Loucy (cell line): ENCODE results near the gene XRCC2.

Experiments
- H2AFZ ChIP-seq: fragments of 200-600 bp; sonication (generic); 2 replicates; pipeline ENCODE4 v1.6.0; 2016; ENCODE audit warnings: antibody characterized with exemption, mild to moderate bottlenecking, low read length, moderate library complexity
- H3F3A ChIP-seq: fragments of 200-600 bp; 2 replicates; pipeline ENCODE4 v1.6.0; 2016; ENCODE audit warnings: antibody characterized with exemption, low read depth, mild to moderate bottlenecking
- H3K27me3 ChIP-seq: fragments of 200-600 bp; sonication (generic); 2 replicates; pipeline ENCODE4 v1.6.1; 2014; ENCODE audit warnings: low read length, mild to moderate bottlenecking; ENCODE audit not compliant: insufficient read depth, poor library complexity, severe bottlenecking
- H3K36me3 ChIP-seq: fragments of 200-600 bp; sonication (generic); 2 replicates; pipeline ENCODE4 v1.6.1; 2016; ENCODE audit warnings: low read length; ENCODE audit not compliant: insufficient read depth
- H3K4me1 ChIP-seq: fragments of 200-600 bp; sonication (generic); 2 replicates; pipeline ENCODE4 v1.5.1; 2014; ENCODE audit warnings: low read length, mild to moderate bottlenecking; ENCODE audit not compliant: insufficient read depth, poor library complexity, severe bottlenecking
- H3K4me2 ChIP-seq: fragments of 200-600 bp; sonication (generic); 2 replicates; pipeline ENCODE4 v1.6.0; 2014; ENCODE audit warnings: antibody characterized with exemption, low read length, low read depth, mild to moderate bottlenecking; ENCODE audit not compliant: poor library complexity, severe bottlenecking
- H3K4me3 ChIP-seq: fragments of 200-600 bp; sonication (generic); 2 replicates; pipeline ENCODE4 v1.5.1; 2014; ENCODE audit warnings: low read length, mild to moderate bottlenecking, mixed read lengths; ENCODE audit not compliant: poor library complexity, severe bottlenecking
- H3K79me2 ChIP-seq: fragments of 200-600 bp; sonication (generic); 2 replicates; pipeline ENCODE4 v1.6.1; 2014; ENCODE audit warnings: low read length; ENCODE audit not compliant: insufficient read depth
- H3K9ac ChIP-seq: fragments of 200-600 bp; sonication (generic); 2 replicates; pipeline ENCODE4 v1.6.0; 2014; ENCODE audit warnings: mild to moderate bottlenecking, low read depth, low read length, moderate library complexity; ENCODE audit not compliant: poor library complexity, severe bottlenecking
- H3K9me2 ChIP-seq: fragments of 200-600 bp; sonication (generic); replicated peaks from 2 replicates; pipeline ENCODE4 v1.6.1; 2016; ENCODE audit warnings: low read depth, low read length, mixed read lengths
- H3K9me3 ChIP-seq: fragments of 200-600 bp; sonication (generic); 2 replicates; pipeline ENCODE4 v1.6.1; 2014; ENCODE audit warnings: mild to moderate bottlenecking, antibody characterized with exemption, low read length, low read depth; ENCODE audit not compliant: insufficient read depth
- H4K20me1 ChIP-seq: fragments of 200-600 bp; sonication (generic); 2 replicates; pipeline ENCODE4 v1.6.0; 2014; ENCODE audit warnings: antibody characterized with exemption, low read length, mild to moderate bottlenecking; ENCODE audit not compliant: insufficient read depth, poor library complexity, severe bottlenecking
- CTCF ChIP-seq: fragments of 200-600 bp; sonication (generic); conservative IDR thresholded peaks from 2 replicates; pipeline ENCODE4 v1.5.1; 2014; ENCODE audit warnings: mild to moderate bottlenecking, antibody characterized with exemption, low read length
- EZH2phosphoT487 ChIP-seq: fragments of 200-600 bp; IDR thresholded peaks from 2 replicates; pipeline ENCODE4 v1.6.1; 2018; ENCODE audit warnings: antibody characterized with exemption, mild to moderate bottlenecking, moderate library complexity, borderline replicate concordance

Gene XRCC2

GRCh38 chr7:152711444-152711944 lies 35.6 kb upstream of the XRCC2 start:
- H3K9me2 ChIP-seq = no peaks in the 10 kb centered on the region
- no peaks in the 10 kb centered on the region for H3K36me3 ChIP-seq
- H3F3A ChIP-seq = no peaks in the 10 kb centered on the region
- H2AFZ ChIP-seq = no peak overlapping the region
- no peaks in the 10 kb centered on the region for H3K4me1 ChIP-seq
- no peaks in the 10 kb centered on the region for H3K79me2 ChIP-seq
- H3K9me3 ChIP-seq = no peaks in the 10 kb centered on the region
- H3K9ac ChIP-seq = no peak overlapping the region
- H3K4me2 ChIP-seq = no peak overlapping the region
- H3K4me3 ChIP-seq = no peak overlapping the region
- no peaks in the 10 kb centered on the region for H3K27me3 ChIP-seq
- no peaks in the 10 kb centered on the region for H4K20me1 ChIP-seq
- TF ChIP-seq CTCF (no peak), EZH2phosphoT487 (no peak)

GRCh38 chr7:152710153-152710442 lies 34.2 kb upstream of the XRCC2 start:
- Histone ChIP-seq H3F3A (no peaks in the 10 kb centered on the region), H3K4me1 (no peaks in the 10 kb centered on the region)

GRCh38 chr7:152709287-152710152 lies 33.6 kb upstream of the XRCC2 start:
- Histone ChIP-seq H3K36me3 (no peaks in the 10 kb centered on the region), H3K79me2 (no peaks in the 10 kb centered on the region), H3K27me3 (no peaks in the 10 kb centered on the region), H2AFZ (no peak overlapping the region), H4K20me1 (no peaks in the 10 kb centered on the region), H3K9ac (no peak overlapping the region), H3K4me1 (no peaks in the 10 kb centered on the region), H3K4me3 (no peak overlapping the region), H3K4me2 (no peak overlapping the region), H3F3A (no peaks in the 10 kb centered on the region), H3K9me2 (no peaks in the 10 kb centered on the region), H3K9me3 (no peaks in the 10 kb centered on the region)
- TF ChIP-seq CTCF = no peak
- no peak for TF ChIP-seq EZH2phosphoT487

More at GRCh38 chr7:152710153-152710442, 34.2 kb upstream of the XRCC2 start:
- no peaks in the 10 kb centered on the region for H3K79me2 ChIP-seq
- no peaks in the 10 kb centered on the region for H3K36me3 ChIP-seq
- H2AFZ ChIP-seq = no peak overlapping the region
- H3K9me2 ChIP-seq = no peaks in the 10 kb centered on the region
- H4K20me1 ChIP-seq = no peaks in the 10 kb centered on the region
- H3K9ac ChIP-seq = no peak overlapping the region
- no peaks in the 10 kb centered on the region for H3K27me3 ChIP-seq
- TF ChIP-seq EZH2phosphoT487 = no peak
- no peak for TF ChIP-seq CTCF
- H3K4me2 ChIP-seq = no peak overlapping the region
- no peak overlapping the region for H3K4me3 ChIP-seq
- no peaks in the 10 kb centered on the region for H3K9me3 ChIP-seq
